Peyer's patch (tissue), 4 donors: Measurements from ENCODE around the gene DDAH1. TPM values are rescaled to one million over a fixed set of nuclear protein-coding genes. Genes with fewer than 3 reads are reported as not detected.

Experiments
- DNase-seq, 3 donors: peaks; one replicate each; pipeline ENCODE4 v3.0.0-alpha.2; 2017 to 2019
- H3K27ac ChIP-seq, 4 donors: fragments of 200-600 bp; sonication (generic); one replicate each; pipeline ENCODE4 v1.5.1; 2016 to 2019
- H3K27me3 ChIP-seq, 2 donors: fragments of 200-600 bp; sonication (generic); one replicate each; pipeline ENCODE4 v1.5.1; 2019
- H3K36me3 ChIP-seq, 3 donors: fragments of 200-600 bp; sonication (generic); one replicate each; pipeline ENCODE4 v1.5.1; 2016 to 2019
- H3K4me1 ChIP-seq, 4 donors: fragments of 200-600 bp; sonication (generic); one replicate each; pipeline ENCODE4 v1.5.1; 2016 to 2019
- H3K4me3 ChIP-seq, 4 donors: fragments of 200-600 bp; sonication (generic); 1 replicate in 3 of 4; 2 replicates in 1 of 4; pipeline ENCODE4 v1.5.1; 2016 to 2019; ENCODE audit warnings: mild to moderate bottlenecking in 1 of 4
- H3K9me3 ChIP-seq, 4 donors: fragments of 200-600 bp; sonication (generic); one replicate each; pipeline ENCODE4 v1.5.1; 2016 to 2019; ENCODE audit warnings: mild to moderate bottlenecking in 1 of 4
- POLR2A ChIP-seq, 2 donors: fragments of 450-650 bp; IDR thresholded peaks; one replicate each; pipeline ENCODE4 v1.5.1; 2017; ENCODE audit warnings: antibody characterized with exemption in 2 of 2, mild to moderate bottlenecking in 2 of 2, moderate library complexity in 2 of 2
- total RNA-seq, 4 donors: library from RNA; depleted of rRNA; stranded (reverse); fragments of >200 nt; gene quantifications; one replicate each; pipeline ENCODE4 v1.1.0, GENCODE V29; 2016
- TF ChIP-seq, protein P1 (sequence below), 6 experiments: fragments of 450-650 bp in 4 of 6; fragments of 200-600 bp in 2 of 6; sonication (generic) in 1 of 6; IDR thresholded peaks; one replicate each; pipeline ENCODE4 v1.5.1; 2017 to 2019; ENCODE audit warnings: antibody characterized with exemption in 6 of 6, mild to moderate bottlenecking in 3 of 6, moderate library complexity in 1 of 6

Gene DDAH1
- total RNA-seq, 4 donors from 2014 or later = 40.8 to 60.2 (median 51.2) TPM

DNA sequence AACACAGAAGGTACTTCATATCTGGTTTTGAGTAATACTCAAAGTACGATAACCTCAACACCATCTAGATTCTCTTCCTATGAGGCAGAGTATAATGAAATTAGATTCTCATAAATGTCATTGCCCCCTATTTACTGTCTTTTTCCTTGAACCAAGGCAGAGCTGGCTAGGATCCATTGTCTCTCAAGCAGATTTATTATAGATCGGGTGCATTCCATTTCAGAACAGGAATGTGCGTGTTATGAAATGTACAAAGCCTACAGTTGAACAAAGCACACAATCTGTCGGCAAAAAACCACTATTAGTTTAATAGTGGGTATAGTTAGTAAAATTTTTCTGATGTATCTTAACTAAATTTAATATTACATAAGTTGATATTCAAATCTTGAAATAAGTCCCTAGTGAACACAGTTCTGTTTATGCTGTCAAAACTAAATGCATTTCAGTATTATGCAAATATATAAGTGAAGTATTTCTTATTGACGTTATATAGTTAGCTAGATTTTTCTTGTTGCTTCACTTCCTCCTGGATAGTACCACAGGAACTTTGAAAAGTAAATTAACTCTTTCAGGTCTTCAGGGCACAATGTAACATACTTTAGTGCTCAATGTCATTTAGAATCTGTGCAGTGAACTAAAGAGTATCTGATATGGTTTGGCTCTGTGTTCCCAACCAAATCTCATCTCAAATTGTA, 92.1 kb downstream of the DDAH1 start:
- no peak for DNase-seq
- no peaks in the 10 kb centered on the region for H3K36me3 ChIP-seq
- no peaks in the 10 kb centered on the region for H3K27me3 ChIP-seq
- no peaks in the 10 kb centered on the region for H3K9me3 ChIP-seq
- no peak for TF ChIP-seq POLR2A (IDR thresholded peaks at IDR 0.05)
- TF ChIP-seq, protein P1, sequence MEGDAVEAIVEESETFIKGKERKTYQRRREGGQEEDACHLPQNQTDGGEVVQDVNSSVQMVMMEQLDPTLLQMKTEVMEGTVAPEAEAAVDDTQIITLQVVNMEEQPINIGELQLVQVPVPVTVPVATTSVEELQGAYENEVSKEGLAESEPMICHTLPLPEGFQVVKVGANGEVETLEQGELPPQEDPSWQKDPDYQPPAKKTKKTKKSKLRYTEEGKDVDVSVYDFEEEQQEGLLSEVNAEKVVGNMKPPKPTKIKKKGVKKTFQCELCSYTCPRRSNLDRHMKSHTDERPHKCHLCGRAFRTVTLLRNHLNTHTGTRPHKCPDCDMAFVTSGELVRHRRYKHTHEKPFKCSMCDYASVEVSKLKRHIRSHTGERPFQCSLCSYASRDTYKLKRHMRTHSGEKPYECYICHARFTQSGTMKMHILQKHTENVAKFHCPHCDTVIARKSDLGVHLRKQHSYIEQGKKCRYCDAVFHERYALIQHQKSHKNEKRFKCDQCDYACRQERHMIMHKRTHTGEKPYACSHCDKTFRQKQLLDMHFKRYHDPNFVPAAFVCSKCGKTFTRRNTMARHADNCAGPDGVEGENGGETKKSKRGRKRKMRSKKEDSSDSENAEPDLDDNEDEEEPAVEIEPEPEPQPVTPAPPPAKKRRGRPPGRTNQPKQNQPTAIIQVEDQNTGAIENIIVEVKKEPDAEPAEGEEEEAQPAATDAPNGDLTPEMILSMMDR (IDR thresholded peaks at IDR 0.05) = no peak
- H3K4me3 ChIP-seq = no peak overlapping the region
- H3K4me1 ChIP-seq = no peaks in the 10 kb centered on the region
- no peak overlapping the region for H3K27ac ChIP-seq

DNA sequence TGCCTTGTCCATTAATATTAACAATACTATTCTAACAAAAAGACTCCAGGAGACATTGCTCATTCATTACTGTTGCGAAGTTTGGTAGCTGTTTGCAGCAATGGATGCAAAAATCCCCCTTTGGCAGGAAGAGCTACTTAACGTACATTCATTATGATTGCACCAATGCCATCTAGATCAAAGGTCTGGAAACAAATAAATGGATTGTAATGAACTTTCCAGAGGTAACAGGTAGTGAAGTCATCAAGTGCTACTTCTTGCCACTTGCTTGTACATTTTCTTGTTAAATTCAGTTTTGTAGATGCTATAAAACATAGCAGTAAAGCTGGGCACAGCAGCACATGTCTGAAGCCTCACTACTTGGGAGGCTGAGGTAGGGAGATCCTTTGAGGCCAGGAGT, 93.9 kb downstream of the DDAH1 start:
- Histone ChIP-seq H3K27ac (no peak overlapping the region), H3K4me1 (no peaks in the 10 kb centered on the region), H3K9me3 (no peaks in the 10 kb centered on the region), H3K4me3 (no peak overlapping the region), H3K36me3 (no peaks in the 10 kb centered on the region), H3K27me3 (no peaks in the 10 kb centered on the region)
- no peak for DNase-seq
- TF ChIP-seq POLR2A (IDR thresholded peaks at IDR 0.05) = no peak
- TF ChIP-seq, protein P1 (IDR thresholded peaks at IDR 0.05) = no peak

DNA sequence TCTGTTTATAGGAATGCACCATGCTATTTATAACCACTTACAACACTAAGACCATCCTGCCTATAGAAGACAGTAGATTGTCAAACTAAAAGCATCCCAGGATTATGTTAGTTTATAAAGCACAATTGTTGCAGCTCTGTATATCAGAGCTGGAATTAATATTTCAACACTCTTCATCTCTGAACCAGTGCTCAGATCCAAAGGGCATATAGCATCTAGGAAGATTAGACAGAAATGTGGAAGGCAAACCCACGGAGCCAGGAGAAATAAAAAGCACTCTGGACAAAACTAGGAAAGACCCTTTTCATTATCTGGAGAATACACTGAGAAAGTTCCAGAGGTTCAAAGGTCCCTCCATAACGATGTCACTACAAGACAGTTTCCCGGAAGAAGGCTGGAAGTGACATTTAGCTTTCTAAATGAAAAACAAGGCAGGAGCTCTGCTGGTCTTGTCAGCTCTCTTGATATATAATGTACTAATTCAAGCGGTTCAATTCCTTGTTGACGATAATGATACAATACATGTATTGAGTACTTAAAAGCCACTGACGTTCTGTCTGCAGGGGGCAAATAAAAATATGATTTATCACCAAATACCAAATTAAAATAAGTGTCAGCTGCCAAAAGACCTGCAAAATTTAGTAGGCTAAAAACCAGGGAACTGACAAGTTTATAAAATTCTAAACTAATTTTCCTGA, 96.7 kb downstream of the DDAH1 start:
- no peak overlapping the region for H3K27ac ChIP-seq
- H3K9me3 ChIP-seq = no peaks in the 10 kb centered on the region
- DNase-seq = no peak
- no peak for TF ChIP-seq POLR2A (IDR thresholded peaks at IDR 0.05)
- TF ChIP-seq, protein P1 (IDR thresholded peaks at IDR 0.05) = no peak
- H3K27me3 ChIP-seq = no peaks in the 10 kb centered on the region
- no peaks in the 10 kb centered on the region for H3K4me1 ChIP-seq
- H3K36me3 ChIP-seq = no peaks in the 10 kb centered on the region
- no peak overlapping the region for H3K4me3 ChIP-seq

DNA sequence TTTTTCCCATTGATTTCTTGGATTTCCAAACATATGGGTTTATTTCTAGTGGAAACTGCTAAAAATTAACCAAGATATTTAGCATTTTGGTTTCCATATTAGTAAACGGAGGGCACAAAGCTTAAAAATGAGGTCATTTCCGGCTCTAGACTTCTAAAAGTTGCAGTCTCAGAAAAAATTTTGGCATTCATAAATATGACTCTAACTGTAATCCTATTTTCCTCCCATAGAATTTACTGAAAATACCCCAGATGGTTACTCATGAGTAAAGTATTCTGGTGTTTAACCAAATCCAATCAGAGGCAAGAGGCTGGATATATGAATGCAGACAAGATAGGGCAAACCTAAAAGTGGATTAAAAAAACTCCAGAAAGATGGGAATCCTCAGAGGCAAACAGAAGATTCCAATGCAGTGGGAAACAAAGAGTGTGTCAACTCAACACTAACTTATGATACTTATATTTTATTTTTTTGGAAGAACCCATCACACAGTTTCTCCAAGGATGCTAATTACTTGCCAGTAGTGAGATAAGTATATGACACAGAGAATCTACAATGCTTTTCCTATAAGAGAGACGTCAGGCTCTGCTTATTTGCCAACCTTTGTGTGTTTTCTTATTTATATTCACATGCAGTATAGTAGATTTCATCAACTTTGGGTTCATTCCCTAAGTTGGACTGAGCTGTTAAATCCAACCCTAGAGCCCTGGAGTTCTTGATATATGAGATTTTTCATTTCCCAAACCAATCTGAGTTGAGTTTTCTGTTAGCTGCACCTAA, 98.4 kb downstream of the DDAH1 start:
- no peak overlapping the region for H3K27ac ChIP-seq
- H3K27me3 ChIP-seq = no peaks in the 10 kb centered on the region
- H3K36me3 ChIP-seq = no peaks in the 10 kb centered on the region
- H3K9me3 ChIP-seq = no peaks in the 10 kb centered on the region
- DNase-seq = no peak
- TF ChIP-seq POLR2A (IDR thresholded peaks at IDR 0.05) = no peak
- TF ChIP-seq, protein P1 (IDR thresholded peaks at IDR 0.05) = no peak
- no peaks in the 10 kb centered on the region for H3K4me1 ChIP-seq
- H3K4me3 ChIP-seq = no peak overlapping the region

DNA sequence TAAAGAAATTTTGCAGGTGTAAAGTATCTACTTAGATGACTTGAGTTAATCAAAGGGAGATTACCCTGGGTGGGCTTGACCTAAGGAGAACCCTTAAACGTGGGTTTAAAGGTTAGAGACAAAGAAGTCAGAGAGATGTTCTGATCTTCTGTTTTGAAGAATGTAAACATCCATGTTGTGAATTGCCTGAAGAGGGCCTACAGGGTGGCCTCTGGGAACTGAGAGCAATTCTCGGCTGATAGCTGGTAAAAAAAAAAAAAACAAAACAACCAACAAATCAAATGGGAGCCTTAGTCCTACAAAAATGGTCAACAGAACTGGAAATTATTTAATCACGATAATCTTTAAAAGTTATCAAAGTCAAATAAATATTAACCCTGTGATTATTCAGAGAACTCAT, 99.1 kb downstream of the DDAH1 start:
- TF ChIP-seq, protein P1 (IDR thresholded peaks at IDR 0.05) = no peak
- no peak for TF ChIP-seq POLR2A (IDR thresholded peaks at IDR 0.05)
- no peaks in the 10 kb centered on the region for H3K36me3 ChIP-seq
- no peak for DNase-seq
- no peaks in the 10 kb centered on the region for H3K4me1 ChIP-seq
- H3K27ac ChIP-seq = no peak overlapping the region
- no peaks in the 10 kb centered on the region for H3K27me3 ChIP-seq
- no peak overlapping the region for H3K4me3 ChIP-seq
- H3K9me3 ChIP-seq = no peaks in the 10 kb centered on the region
